Prostate gland (tissue), 2 donors: ENCODE data around the gene FNDC8. TPM values are rescaled to one million over a fixed set of nuclear protein-coding genes. Genes with fewer than 3 reads are reported as not detected.
"Not testable (repeated sequence)": the region's sequence is repeated elsewhere in the genome, so short reads cannot be mapped to it uniquely, and the experiment has no call there.

ENCODE experiments used
- DNase-seq: peaks from one replicate; pipeline ENCODE4 v3.0.0-alpha.2; 2019; ENCODE audit warnings: low spot score
- H3K27ac ChIP-seq, 2 donors: fragments of 200-600 bp; sonication (generic); 2 replicates each; pipeline ENCODE4 v1.5.1; 2017 to 2019
- H3K27me3 ChIP-seq: fragments of 200-600 bp; sonication (generic); replicated peaks from 2 replicates; pipeline ENCODE4 v1.5.1; 2019; ENCODE audit not compliant: insufficient read depth
- H3K36me3 ChIP-seq, 2 donors: fragments of 200-600 bp; sonication (generic); 1 replicate in 1 of 2; 2 replicates in 1 of 2; pipeline versions ENCODE4 v1.5.1 to v1.8.1; 2017 to 2019
- H3K4me1 ChIP-seq: fragments of 200-600 bp; sonication (generic); replicated peaks from 2 replicates; pipeline ENCODE4 v1.5.1; 2019
- H3K4me3 ChIP-seq, 2 donors: fragments of 200-600 bp; sonication (generic); 2 replicates each; pipeline ENCODE4 v1.5.1; 2017 to 2019
- H3K9me3 ChIP-seq: fragments of 200-600 bp; sonication (generic); 2 replicates; pipeline ENCODE4 v1.5.1; 2017
- POLR2A ChIP-seq: fragments of 450-650 bp; IDR thresholded peaks from one replicate; pipeline ENCODE4 v1.6.1; 2016; ENCODE audit warnings: antibody characterized with exemption, mild to moderate bottlenecking
- POLR2AphosphoS5 ChIP-seq: sonication (generic); formaldehyde crosslinking; IDR thresholded peaks from one replicate; pipeline ENCODE4 v1.6.1; 2017; ENCODE audit warnings: antibody characterized with exemption
- WGBS: methylation state at CpG from one replicate; pipeline ENCODE4 v1.1.5; 2018; 5-methylcytosine and 5-hydroxymethylcytosine counted together
- intact Hi-C: fragments of 100-400 bp; cut with DNase I; formaldehyde crosslinking; loops from one replicate; pipeline ENCODE4 v1.14.2; 2022
- total RNA-seq, 2 donors: library from RNA; depleted of rRNA; stranded (reverse); fragments of >200 nt; gene quantifications; one replicate each; pipeline ENCODE4 v1.1.0, GENCODE V29; 2016
- TF ChIP-seq, protein P1 (sequence below), 4 experiments: fragments of 200-600 bp in 2 of 4; fragments of 450-650 bp in 2 of 4; sonication (generic) in 2 of 4; IDR thresholded peaks; 1 replicate in 3 of 4; 2 replicates in 1 of 4; pipeline ENCODE4 v1.5.1; 2016 to 2019; ENCODE audit warnings: antibody characterized with exemption in 4 of 4, mild to moderate bottlenecking in 2 of 4, moderate library complexity in 2 of 4

The FNDC8 gene
- total RNA-seq, 2 donors from 2014 or later, result 4.6 TPM; not detected in 1

DNA sequence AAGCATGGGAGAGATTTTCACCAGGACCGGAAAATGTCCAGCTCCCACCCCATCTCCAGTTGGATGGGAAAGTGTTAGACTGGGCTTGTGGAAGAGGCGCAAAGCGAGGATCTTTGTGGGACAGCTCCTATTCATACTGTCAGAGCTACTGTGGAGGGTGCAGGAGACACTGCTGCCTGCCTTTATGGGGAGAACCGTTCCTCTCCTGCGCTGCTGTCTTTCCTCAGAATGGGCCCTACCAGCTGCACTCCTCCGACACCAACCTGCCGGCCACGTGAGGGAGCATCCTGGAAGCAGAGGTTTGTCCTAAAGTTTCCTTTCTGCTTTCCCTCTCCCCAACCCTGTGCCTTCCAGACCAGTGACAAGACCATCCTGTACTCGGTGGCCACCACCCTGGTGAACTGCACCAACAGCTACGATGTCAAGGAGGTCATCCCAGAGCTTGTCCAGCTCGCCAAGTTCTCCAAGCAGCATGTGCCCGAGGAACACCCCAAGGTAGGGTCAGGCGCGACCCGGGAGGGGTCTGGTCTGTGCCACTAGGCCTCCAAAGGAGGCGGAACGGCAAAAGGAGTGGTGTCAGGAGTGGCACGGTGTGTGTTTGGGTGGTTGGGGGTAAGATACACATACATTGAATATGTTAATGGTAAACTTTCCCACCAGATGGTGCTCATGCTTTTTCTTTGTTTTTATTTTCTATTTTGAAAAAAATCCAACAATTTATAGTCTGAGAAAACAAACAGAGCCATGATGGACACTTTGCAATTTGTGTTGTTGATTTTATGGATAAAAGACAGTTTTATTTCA is 49.8 kb downstream of the FNDC8 start:
- TF ChIP-seq, protein P1, sequence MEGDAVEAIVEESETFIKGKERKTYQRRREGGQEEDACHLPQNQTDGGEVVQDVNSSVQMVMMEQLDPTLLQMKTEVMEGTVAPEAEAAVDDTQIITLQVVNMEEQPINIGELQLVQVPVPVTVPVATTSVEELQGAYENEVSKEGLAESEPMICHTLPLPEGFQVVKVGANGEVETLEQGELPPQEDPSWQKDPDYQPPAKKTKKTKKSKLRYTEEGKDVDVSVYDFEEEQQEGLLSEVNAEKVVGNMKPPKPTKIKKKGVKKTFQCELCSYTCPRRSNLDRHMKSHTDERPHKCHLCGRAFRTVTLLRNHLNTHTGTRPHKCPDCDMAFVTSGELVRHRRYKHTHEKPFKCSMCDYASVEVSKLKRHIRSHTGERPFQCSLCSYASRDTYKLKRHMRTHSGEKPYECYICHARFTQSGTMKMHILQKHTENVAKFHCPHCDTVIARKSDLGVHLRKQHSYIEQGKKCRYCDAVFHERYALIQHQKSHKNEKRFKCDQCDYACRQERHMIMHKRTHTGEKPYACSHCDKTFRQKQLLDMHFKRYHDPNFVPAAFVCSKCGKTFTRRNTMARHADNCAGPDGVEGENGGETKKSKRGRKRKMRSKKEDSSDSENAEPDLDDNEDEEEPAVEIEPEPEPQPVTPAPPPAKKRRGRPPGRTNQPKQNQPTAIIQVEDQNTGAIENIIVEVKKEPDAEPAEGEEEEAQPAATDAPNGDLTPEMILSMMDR (IDR thresholded peaks at IDR 0.05), result peak in 2 of 4 experiments; percentile 49 to 55
- TF ChIP-seq POLR2A, result no peak
- 70% methylated on average over 18 of the region's 18 CpGs for WGBS
- Histone ChIP-seq H3K9me3 (no peaks in the 10 kb centered on the region), H3K4me3 (no peak overlapping the region), H3K4me1 (no peaks in the 10 kb centered on the region), H3K27ac (no peak overlapping the region), H3K27me3 (no peaks in the 10 kb centered on the region), H3K36me3 (no peaks in the 10 kb centered on the region)
- no peak for DNase-seq
- intact Hi-C loops, result loop anchor here (5.0 kb wide), 2 partner anchors 141 to 361 kb away; no protein-coding TSS in a partner anchor

DNA sequence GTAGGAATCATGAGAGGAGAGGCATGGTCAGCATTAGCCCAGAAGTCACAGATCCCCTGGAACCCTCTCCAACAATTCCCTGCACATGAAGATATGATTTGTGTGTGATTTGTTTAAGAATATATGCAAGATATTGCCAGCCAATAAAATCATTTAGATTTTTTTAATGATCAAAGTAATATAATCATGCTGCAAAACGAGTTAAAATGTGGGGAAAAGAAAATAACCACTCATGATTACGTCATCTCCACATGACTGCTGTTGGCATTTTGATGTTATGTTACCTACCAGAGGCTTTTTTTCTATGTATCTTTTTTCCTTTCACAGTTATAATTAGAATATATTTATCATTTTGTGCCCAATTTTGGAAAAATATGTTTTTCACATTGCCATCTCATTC is 50.4 kb downstream of the FNDC8 start:
- no peaks in the 10 kb centered on the region for H3K36me3 ChIP-seq
- intact Hi-C loops, result loop anchor here (5.0 kb wide), 2 partner anchors 140 to 360 kb away; no protein-coding TSS in a partner anchor
- 53% methylated on average over 2 of the region's 2 CpGs for WGBS
- H3K4me3 ChIP-seq, result no peak overlapping the region
- no peak for DNase-seq
- H3K27ac ChIP-seq, result no peak overlapping the region
- H3K9me3 ChIP-seq, result no peaks in the 10 kb centered on the region
- no peaks in the 10 kb centered on the region for H3K4me1 ChIP-seq
- TF ChIP-seq, protein P1 (IDR thresholded peaks at IDR 0.05), result no peak
- TF ChIP-seq POLR2AphosphoS5 (no peak), POLR2A (no peak)
- no peaks in the 10 kb centered on the region for H3K27me3 ChIP-seq

- not testable (repeated sequence) for H3K4me1 ChIP-seq, H3K27ac ChIP-seq, H3K27me3 ChIP-seq, H3K36me3 ChIP-seq, DNase-seq, H3K9me3 ChIP-seq, H3K4me3 ChIP-seq
- intact Hi-C loops, result loop anchor here (5.0 kb wide), 2 partner anchors 140 to 360 kb away; no protein-coding TSS in a partner anchor
- WGBS, result 87% methylated on average over 3 of the region's 3 CpGs
Measured at GRCh38 chr17:35172321-35172720, 50.9 kb downstream of the FNDC8 start.

GRCh38 chr17:35174835-35175334 is 53.5 kb downstream of the FNDC8 start:
- Histone ChIP-seq H3K4me3 (no peak overlapping the region), H3K27ac (no peak overlapping the region), H3K36me3 (no peaks in the 10 kb centered on the region), H3K27me3 (no peaks in the 10 kb centered on the region), H3K4me1 (no peaks in the 10 kb centered on the region), H3K9me3 (no peaks in the 10 kb centered on the region)
- 75% methylated on average over 2 of the region's 2 CpGs for WGBS
- TF ChIP-seq, protein P1 (IDR thresholded peaks at IDR 0.05), result no peak
- TF ChIP-seq POLR2A, result no peak
- no peak for TF ChIP-seq POLR2AphosphoS5
- intact Hi-C loops, result loop anchor here (5.0 kb wide), 2 partner anchors 137 to 357 kb away; no protein-coding TSS in a partner anchor
- no peak for DNase-seq

DNA sequence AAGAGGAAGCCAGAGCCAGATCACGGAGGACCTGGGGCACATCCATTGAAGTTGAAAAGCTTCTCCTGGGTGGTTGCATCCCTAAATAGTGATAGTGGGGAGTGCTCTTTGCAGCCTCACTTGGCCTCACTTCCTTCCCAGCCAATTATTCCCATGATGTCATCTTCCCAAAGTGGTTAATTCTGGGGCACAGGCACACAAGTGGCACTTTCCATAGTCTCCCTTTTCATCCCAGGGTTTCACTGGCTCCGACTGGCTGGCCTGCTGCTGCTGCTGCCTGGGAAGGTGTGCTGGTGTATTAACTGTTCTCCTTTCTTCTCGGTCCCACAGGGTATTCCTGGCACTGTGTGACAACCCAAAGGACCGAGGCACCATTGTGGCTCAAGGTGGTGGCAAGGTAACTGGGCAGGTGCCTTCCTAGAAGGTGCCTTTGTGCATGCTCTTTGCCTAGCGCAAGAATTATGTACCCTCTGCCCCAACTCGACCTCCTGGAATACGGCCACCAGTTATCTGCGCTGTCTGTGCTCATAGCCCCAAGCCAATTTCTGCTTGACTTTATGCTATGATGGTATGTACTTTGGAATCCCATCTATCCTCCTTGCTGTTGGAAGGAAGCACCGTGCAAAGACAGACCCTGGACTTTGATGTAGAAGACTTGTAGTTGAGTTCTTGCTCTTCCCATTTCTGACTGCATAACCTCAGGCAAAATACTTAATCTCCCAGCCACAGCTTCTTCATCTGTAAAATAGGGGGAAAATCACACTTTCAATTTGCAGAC is 54.4 kb downstream of the FNDC8 start:
- no peak for DNase-seq
- Histone ChIP-seq H3K27me3 (no peaks in the 10 kb centered on the region), H3K9me3 (no peaks in the 10 kb centered on the region), H3K27ac (no peak overlapping the region), H3K36me3 (no peaks in the 10 kb centered on the region), H3K4me1 (no peaks in the 10 kb centered on the region), H3K4me3 (no peak overlapping the region)
- WGBS, result 74% methylated on average over 9 of the region's 9 CpGs
- TF ChIP-seq POLR2A (no peak), POLR2AphosphoS5 (no peak)
- TF ChIP-seq, protein P1 (IDR thresholded peaks at IDR 0.05), result no peak
- intact Hi-C loops, result no loop called here
